MCF 10A (cell line): ENCODE data around the gene KCTD18. TPM values are rescaled to one million over a fixed set of nuclear protein-coding genes. Genes with fewer than 3 reads are reported as not detected.

Experiments
- BruUV-seq: library from RNA; stranded (reverse); fragments of 400-500 nt; replicated peaks from 2 replicates; lab custom pipeline; 2021; lab: Mats Ljungman, UMichigan
- CTCF ChIA-PET: fragments of 300-600 bp; sonication (Branson Sonifier 250); formaldehyde crosslinking; extraction: SDS; loops from one replicate; lab custom pipeline; 2021; ENCODE audit warnings: antibody characterized with exemption, inconsistent platforms; lab: Yijun Ruan, JAX
- POLR2A ChIA-PET: fragments of 300-600, 350-650 bp; sonication (Branson Sonifier 250); formaldehyde crosslinking; extraction: SDS; loops from one replicate; lab custom pipeline; 2020; ENCODE audit warnings: antibody characterized with exemption, inconsistent platforms; lab: Yijun Ruan, JAX
- DNase-seq: peaks from one replicate; pipeline ENCODE4 v3.0.0-alpha.2; 2018; ENCODE audit not compliant: unreplicated experiment
- H3K27ac Mint-ChIP-seq: one replicate; pipeline ENCODE4 v1.8.0; 2022; ENCODE audit warnings: mild to moderate bottlenecking, low read depth, mixed read lengths; ENCODE audit not compliant: unreplicated experiment
- H3K27me3 Mint-ChIP-seq: one replicate; pipeline ENCODE4 v1.8.0; 2022; ENCODE audit warnings: mixed read lengths; ENCODE audit not compliant: insufficient read depth, unreplicated experiment
- H3K36me3 Mint-ChIP-seq: one replicate; pipeline ENCODE4 v1.8.0; 2022; ENCODE audit warnings: mild to moderate bottlenecking, moderate library complexity, mixed read lengths; ENCODE audit not compliant: insufficient read depth, unreplicated experiment
- H3K4me1 Mint-ChIP-seq: one replicate; pipeline ENCODE4 v1.8.0; 2022; ENCODE audit warnings: mixed read lengths; ENCODE audit not compliant: insufficient read depth, unreplicated experiment
- H3K4me3 Mint-ChIP-seq: one replicate; pipeline ENCODE4 v1.8.0; 2022; ENCODE audit warnings: mild to moderate bottlenecking, moderate library complexity, mixed read lengths; ENCODE audit not compliant: unreplicated experiment
- H3K9me3 Mint-ChIP-seq: one replicate; pipeline ENCODE4 v1.8.0; 2022; ENCODE audit warnings: mixed read lengths; ENCODE audit not compliant: unreplicated experiment
- CTCF ChIP-seq: fragments of 200-600 bp; IDR thresholded peaks from one replicate; pipeline ENCODE4 v1.8.0; 2022; ENCODE audit warnings: antibody characterized with exemption, mild to moderate bottlenecking; ENCODE audit not compliant: unreplicated experiment
- intact Hi-C: fragments of 100-400 bp; cut with micrococcal nuclease; formaldehyde crosslinking; loops from 2 replicates; pipeline ENCODE4 v1.14.1; 2022
- total RNA-seq: library from RNA; stranded (reverse); gene quantifications from 2 replicates; pipeline ENCODE4 v1.2.3, GENCODE V29; 2022

The KCTD18 gene
- total RNA-seq, 1 experiment from 2014 or later, result 13.5 TPM

- BruUV-seq, result no TSS peak
- CTCF ChIA-PET, result interaction anchor here (0.5 to 2.6 kb wide), 4 partner anchors 13 to 928 kb away, joined by 3 to 7 read pairs (median 4); no protein-coding TSS in a partner anchor
- Mint-ChIP-seq H3K36me3 (peaks cover 39% of the 10 kb centered on the region), H3K9me3 (no peaks in the 10 kb centered on the region), H3K4me3 (no peak overlapping the region), H3K27ac (no peak overlapping the region), H3K4me1 (no peaks in the 10 kb centered on the region), H3K27me3 (no peaks in the 10 kb centered on the region)
- no peak for DNase-seq
- intact Hi-C loops, result no loop called here
- no peak for TF ChIP-seq CTCF
- POLR2A ChIA-PET, result interaction anchor here (0.6 kb wide), 1 partner anchor 520 kb away, joined by 3 read pairs; no protein-coding TSS in a partner anchor
Measured at GRCh38 chr2:200443916-200444315, 66.0 kb downstream of the KCTD18 start.

GRCh38 chr2:200443376-200443775, 66.5 kb downstream of the KCTD18 start:
- CTCF ChIA-PET, result interaction anchor here (0.5 to 2.6 kb wide), 4 partner anchors 28 to 929 kb away, joined by 3 to 7 read pairs (median 4); no protein-coding TSS in a partner anchor
- Mint-ChIP-seq H3K4me3 (no peak overlapping the region), H3K9me3 (no peaks in the 10 kb centered on the region), H3K4me1 (no peaks in the 10 kb centered on the region), H3K27me3 (no peaks in the 10 kb centered on the region), H3K36me3 (peaks cover 39% of the 10 kb centered on the region), H3K27ac (no peak overlapping the region)
- intact Hi-C loops, result no loop called here
- DNase-seq, result no peak
- POLR2A ChIA-PET, result no interaction called here
- no peak for TF ChIP-seq CTCF
- BruUV-seq, result no TSS peak

- Mint-ChIP-seq H3K4me3 (no peak overlapping the region), H3K27ac (no peak overlapping the region), H3K36me3 (peaks cover 39% of the 10 kb centered on the region), H3K9me3 (no peaks in the 10 kb centered on the region), H3K27me3 (no peaks in the 10 kb centered on the region), H3K4me1 (no peaks in the 10 kb centered on the region)
- no TSS peak for BruUV-seq
- CTCF ChIA-PET, result interaction anchor here (1.5 kb wide), 1 partner anchor 29 kb away, joined by 3 read pairs; no protein-coding TSS in a partner anchor
- POLR2A ChIA-PET, result no interaction called here
- TF ChIP-seq CTCF, result no peak
- intact Hi-C loops, result no loop called here
- no peak for DNase-seq
Measured at GRCh38 chr2:200442471-200442870, 67.4 kb downstream of the KCTD18 start.

GRCh38 chr2:200439981-200440380, 69.9 kb downstream of the KCTD18 start:
- Mint-ChIP-seq H3K36me3 (peaks cover 33% of the 10 kb centered on the region), H3K4me1 (no peaks in the 10 kb centered on the region), H3K27me3 (no peaks in the 10 kb centered on the region), H3K4me3 (no peak overlapping the region), H3K27ac (no peak overlapping the region), H3K9me3 (no peaks in the 10 kb centered on the region)
- no peak for DNase-seq
- ChIA-PET POLR2A (no interaction called here), CTCF (no interaction called here)
- no peak for TF ChIP-seq CTCF
- BruUV-seq, result no TSS peak
- intact Hi-C loops, result no loop called here

Other genes starting within 250 kb of the KCTD18 start
- gene SPATS2L, start 203.4 kb downstream of the KCTD18 start, total RNA-seq, result 67.5 and 68.3 TPM in 2 replicates
- gene SGO2, start 16.1 kb upstream of the KCTD18 start, total RNA-seq, result 9.5 and 14.2 TPM in 2 replicates
- gene AOX1, start 75.9 kb upstream of the KCTD18 start, total RNA-seq, result 54.0 and 76.6 TPM in 2 replicates